GM13977 (cell line): Measurements from ENCODE around the gene ARPIN.

Experiments
- DNase-seq: peaks from one replicate; pipeline ENCODE4 v3.0.0; 2012; ENCODE audit warnings: low spot score
- in situ Hi-C: fragments of 300-500 bp; cut with MboI; formaldehyde crosslinking; loops from one replicate; pipeline ENCODE4 v1.12.0; 2022; ENCODE audit warnings: low sequenced_read_pairs, low pct_unique_long_range_greater_than_20kb, mixed read lengths, inconsistent platforms; ENCODE audit not compliant: unreplicated experiment
- TF ChIP-seq, protein P1 (sequence below): IDR thresholded peaks from 2 replicates; pipeline ENCODE4 v1.5.1; 2012; ENCODE audit warnings: mild to moderate bottlenecking, control low read depth; ENCODE audit not compliant: insufficient read depth; ENCODE audit errors: extremely low read depth, missing control alignments

Gene ARPIN

GRCh38 chr15:89932880-89933279 is 20.1 kb upstream of the ARPIN start:
- no peak for DNase-seq
- in situ Hi-C loops = no loop called here
- TF ChIP-seq, protein P1, sequence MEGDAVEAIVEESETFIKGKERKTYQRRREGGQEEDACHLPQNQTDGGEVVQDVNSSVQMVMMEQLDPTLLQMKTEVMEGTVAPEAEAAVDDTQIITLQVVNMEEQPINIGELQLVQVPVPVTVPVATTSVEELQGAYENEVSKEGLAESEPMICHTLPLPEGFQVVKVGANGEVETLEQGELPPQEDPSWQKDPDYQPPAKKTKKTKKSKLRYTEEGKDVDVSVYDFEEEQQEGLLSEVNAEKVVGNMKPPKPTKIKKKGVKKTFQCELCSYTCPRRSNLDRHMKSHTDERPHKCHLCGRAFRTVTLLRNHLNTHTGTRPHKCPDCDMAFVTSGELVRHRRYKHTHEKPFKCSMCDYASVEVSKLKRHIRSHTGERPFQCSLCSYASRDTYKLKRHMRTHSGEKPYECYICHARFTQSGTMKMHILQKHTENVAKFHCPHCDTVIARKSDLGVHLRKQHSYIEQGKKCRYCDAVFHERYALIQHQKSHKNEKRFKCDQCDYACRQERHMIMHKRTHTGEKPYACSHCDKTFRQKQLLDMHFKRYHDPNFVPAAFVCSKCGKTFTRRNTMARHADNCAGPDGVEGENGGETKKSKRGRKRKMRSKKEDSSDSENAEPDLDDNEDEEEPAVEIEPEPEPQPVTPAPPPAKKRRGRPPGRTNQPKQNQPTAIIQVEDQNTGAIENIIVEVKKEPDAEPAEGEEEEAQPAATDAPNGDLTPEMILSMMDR = no peak

GRCh38 chr15:89928421-89928820 is 15.7 kb upstream of the ARPIN start:
- DNase-seq = no peak
- TF ChIP-seq, protein P1 = no peak
- in situ Hi-C loops = no loop called here

GRCh38 chr15:89926158-89926557 is 13.4 kb upstream of the ARPIN start:
- DNase-seq = no peak
- in situ Hi-C loops = no loop called here
- TF ChIP-seq, protein P1 = no peak

GRCh38 chr15:89917442-89918101 is 4.8 kb upstream of the ARPIN start:
- TF ChIP-seq, protein P1 = no peak
- in situ Hi-C loops = no loop called here
- no peak for DNase-seq

GRCh38 chr15:89916660-89917059 is 3.9 kb upstream of the ARPIN start:
- in situ Hi-C loops = no loop called here
- no peak for DNase-seq
- TF ChIP-seq, protein P1 = no peak

DNA sequence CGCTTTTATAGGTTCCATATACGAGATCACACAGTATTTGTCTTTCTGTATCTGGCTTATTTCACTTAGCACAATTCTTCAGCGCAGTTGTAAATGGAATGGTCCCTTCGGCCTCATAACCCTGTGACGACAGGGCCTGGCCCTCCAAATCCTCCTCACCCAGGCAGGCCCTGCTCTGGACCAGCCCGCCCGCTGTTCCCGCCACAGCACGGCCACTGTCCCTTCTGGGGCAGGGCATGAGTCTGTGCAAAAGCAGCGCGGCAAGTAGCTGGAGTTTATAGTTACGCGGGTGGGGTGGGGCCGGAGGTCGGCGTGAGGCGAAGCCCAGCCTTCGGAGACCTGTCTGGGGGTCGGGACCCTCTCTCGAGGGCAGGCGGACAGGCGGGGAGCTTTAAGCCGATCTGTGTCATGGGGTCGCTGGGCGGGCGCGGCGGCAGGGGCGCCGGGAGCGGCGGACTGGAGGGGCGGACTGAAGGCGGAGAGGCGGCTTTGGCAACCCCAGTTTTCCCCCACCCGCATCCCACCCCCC is 543 bp downstream of the ARPIN start:
- TF ChIP-seq, protein P1 = no peak
- no peak for DNase-seq
- in situ Hi-C loops = no loop called here
